NCI-H2107 (cell line): ENCODE results near the gene HCFC2.
"Not testable (repeated sequence)": the region's sequence is repeated elsewhere in the genome, so short reads cannot be mapped to it uniquely, and the experiment has no call there.

ENCODE experiments used
- DNase-seq: peaks from one replicate; lab custom pipeline; 2025; lab: John Stamatoyannopoulos, UW

The HCFC2 gene

GRCh38 chr12:104064031-104064841 is at the start of gene HCFC2:
Gene HCFC2 (plus strand): TSS chr12:104064531. CDS start chr12:104064561, 30 bp downstream.
- peak; percentile 83 for DNase-seq

- DNase-seq: not testable (repeated sequence)
Observed at GRCh38 chr12:104021862-104022261, 42.5 kb upstream of the HCFC2 start.

GRCh38 chr12:104022786-104023185 is 41.5 kb upstream of the HCFC2 start:
- DNase-seq: no peak

GRCh38 chr12:104023710-104024109 is 40.6 kb upstream of the HCFC2 start:
- no peak for DNase-seq

GRCh38 chr12:104024348-104024747 is 40.0 kb upstream of the HCFC2 start:
- no peak for DNase-seq

GRCh38 chr12:104025771-104026170 is 38.6 kb upstream of the HCFC2 start:
- DNase-seq: no peak

- DNase-seq: no peak
Observed at GRCh38 chr12:104026841-104027599, 37.3 kb upstream of the HCFC2 start.

GRCh38 chr12:104030596-104030995 is 33.7 kb upstream of the HCFC2 start:
- not testable (repeated sequence) for DNase-seq

GRCh38 chr12:104036143-104036542 is 28.2 kb upstream of the HCFC2 start:
- not testable (repeated sequence) for DNase-seq

GRCh38 chr12:104039769-104040168 is 24.6 kb upstream of the HCFC2 start:
- DNase-seq: not testable (repeated sequence)

- no peak for DNase-seq
Observed at GRCh38 chr12:104042580-104042979, 21.8 kb upstream of the HCFC2 start.

GRCh38 chr12:104044158-104044557 is 20.2 kb upstream of the HCFC2 start:
- DNase-seq: no peak

GRCh38 chr12:104046306-104046705 is 18.0 kb upstream of the HCFC2 start:
- no peak for DNase-seq

- no peak for DNase-seq
Observed at GRCh38 chr12:104048162-104048561, 16.2 kb upstream of the HCFC2 start.

GRCh38 chr12:104048811-104049210 is 15.5 kb upstream of the HCFC2 start:
- no peak for DNase-seq

- DNase-seq: no peak
Observed at GRCh38 chr12:104049278-104049902, 14.9 kb upstream of the HCFC2 start.

GRCh38 chr12:104049903-104050356 is 14.4 kb upstream of the HCFC2 start, which contains the start of gene GLT8D2:
Gene GLT8D2 (minus strand): TSS chr12:104050187. CDS start chr12:104019648, 30,539 bp downstream.
- DNase-seq: no peak

- no peak for DNase-seq
Observed at GRCh38 chr12:104050436-104050835, 13.9 kb upstream of the HCFC2 start.

- DNase-seq: no peak
Observed at GRCh38 chr12:104054681-104055346, 9.5 kb upstream of the HCFC2 start.

- DNase-seq: peak; percentile 42
Observed at GRCh38 chr12:104055686-104056388, 8.5 kb upstream of the HCFC2 start.

- DNase-seq: no peak
Observed at GRCh38 chr12:104056419-104056972, 7.8 kb upstream of the HCFC2 start.
